Measurements from ENCODE around the gene DNM3.

Gene DNM3

GRCh38 chr1:172185211-172185610, 343.9 kb downstream of the DNM3 start:
- peak; percentile 51 to 78 for DNase-seq

GRCh38 chr1:172185996-172186395, 344.7 kb downstream of the DNM3 start:
- DNase-seq: no peak

DNA sequence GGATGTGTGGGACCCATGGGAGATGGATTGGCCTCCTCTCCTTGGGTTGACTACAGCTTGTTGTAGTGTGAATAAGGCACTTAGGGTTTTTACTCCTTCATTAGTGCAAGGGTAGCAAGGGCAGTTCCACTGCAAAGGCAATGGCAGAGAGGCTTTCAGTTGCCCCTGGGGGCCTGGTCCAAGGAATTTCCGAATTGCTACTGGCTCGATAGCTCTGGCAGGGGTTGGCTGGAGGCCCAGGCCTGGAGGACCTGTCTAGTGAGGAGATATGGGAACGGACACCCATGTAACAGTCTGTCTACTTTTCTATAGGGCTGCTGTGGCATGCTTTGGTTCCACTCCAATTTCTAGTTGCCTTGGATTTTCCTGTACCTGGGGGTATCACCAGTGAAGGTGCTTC, 360.3 kb downstream of the DNM3 start:
- DNase-seq: no peak

- DNase-seq: no peak
Observed at GRCh38 chr1:172203135-172203823, 362.0 kb downstream of the DNM3 start.

GRCh38 chr1:172203902-172204301, 362.6 kb downstream of the DNM3 start:
- DNase-seq: no peak

- no peak for DNase-seq
Observed at GRCh38 chr1:172206256-172206655, 365.0 kb downstream of the DNM3 start.

GRCh38 chr1:172208635-172209034, 367.3 kb downstream of the DNM3 start:
- no peak for DNase-seq

DNA sequence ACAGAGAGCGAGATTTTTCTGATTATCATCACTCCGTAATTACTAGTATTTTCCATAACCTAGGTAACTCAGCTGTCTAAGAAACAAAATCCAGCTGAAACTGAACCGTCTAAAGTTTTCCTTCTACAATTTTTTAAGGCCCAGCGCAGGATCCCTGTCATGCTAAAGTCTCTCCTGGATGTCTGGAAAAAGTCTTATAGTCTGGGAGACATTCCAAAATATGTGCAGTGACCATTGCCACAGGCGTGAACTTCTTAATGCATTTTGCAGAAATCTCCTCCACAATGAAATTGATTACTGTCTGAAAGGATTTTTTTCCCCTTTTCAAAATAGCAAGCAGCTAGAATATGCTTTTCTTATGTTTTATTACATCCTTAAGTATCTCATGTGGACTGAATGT, 369.9 kb downstream of the DNM3 start:
- DNase-seq: no peak

GRCh38 chr1:172212124-172212523, 370.8 kb downstream of the DNM3 start:
- DNase-seq: no peak

DNA sequence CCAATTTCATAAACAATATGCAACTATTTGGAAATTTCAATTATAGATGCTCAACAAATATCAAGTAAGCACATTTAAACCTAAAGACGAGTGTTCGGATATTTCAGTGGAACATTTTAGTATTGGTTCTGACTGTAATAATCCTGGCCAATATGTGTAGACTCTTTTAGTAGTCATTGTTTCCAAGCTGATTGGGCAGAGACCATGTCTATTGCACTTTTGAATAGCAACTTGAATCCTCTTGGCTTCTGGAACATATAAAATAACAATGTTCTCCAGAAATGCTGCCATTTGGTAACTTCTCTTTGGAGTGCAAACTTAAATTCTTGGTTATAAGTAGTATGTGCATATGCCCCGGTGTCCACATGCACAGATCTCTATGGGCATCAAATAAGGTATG, 373.7 kb downstream of the DNM3 start:
- DNase-seq: no peak

- DNase-seq: no peak
Observed at GRCh38 chr1:172219966-172220365, 378.7 kb downstream of the DNM3 start.

DNA sequence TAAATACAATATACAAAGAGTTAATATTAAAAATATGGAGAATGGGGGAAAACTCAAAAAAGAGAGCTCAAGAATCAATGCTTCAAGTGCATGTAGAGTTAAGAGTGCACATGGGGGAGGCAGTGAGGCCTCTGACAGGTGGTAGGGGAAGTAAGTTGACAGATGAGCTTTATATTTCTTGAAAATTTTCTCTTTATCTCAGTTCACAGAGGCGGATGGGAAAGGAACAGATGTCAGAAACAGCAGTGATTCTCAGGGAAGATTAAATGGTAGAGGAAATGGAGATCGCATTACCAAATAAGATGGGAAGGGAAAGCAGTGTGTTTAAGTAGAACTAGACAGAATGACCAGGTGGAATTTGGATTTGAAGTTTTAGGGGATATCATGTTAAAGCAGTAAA, 379.1 kb downstream of the DNM3 start:
- DNase-seq: no peak

GRCh38 chr1:172221436-172221835, 380.1 kb downstream of the DNM3 start:
- DNase-seq: no peak

- DNase-seq: no peak
Observed at GRCh38 chr1:172224871-172225270, 383.6 kb downstream of the DNM3 start.

DNA sequence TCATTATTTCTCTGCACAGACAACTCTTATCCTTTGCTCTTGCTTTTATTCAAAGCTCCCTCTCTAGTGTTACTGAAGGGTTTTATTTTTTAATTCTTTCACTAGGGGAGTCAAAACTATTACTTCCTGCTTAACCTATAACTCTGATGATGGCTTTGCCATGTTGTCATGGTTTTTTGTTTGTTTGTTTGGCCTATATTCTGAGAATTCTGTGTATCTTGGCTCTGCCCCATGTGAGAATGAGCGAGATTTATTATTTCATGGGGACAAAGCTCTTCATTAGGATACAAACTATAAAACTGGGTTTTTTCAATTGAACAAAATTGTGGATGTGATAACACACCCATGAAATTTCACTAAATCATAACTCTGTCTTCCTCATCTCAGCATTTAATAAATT, 388.6 kb downstream of the DNM3 start:
- DNase-seq: no peak

GRCh38 chr1:172230526-172230925, 389.2 kb downstream of the DNM3 start:
- no peak for DNase-seq

DNA sequence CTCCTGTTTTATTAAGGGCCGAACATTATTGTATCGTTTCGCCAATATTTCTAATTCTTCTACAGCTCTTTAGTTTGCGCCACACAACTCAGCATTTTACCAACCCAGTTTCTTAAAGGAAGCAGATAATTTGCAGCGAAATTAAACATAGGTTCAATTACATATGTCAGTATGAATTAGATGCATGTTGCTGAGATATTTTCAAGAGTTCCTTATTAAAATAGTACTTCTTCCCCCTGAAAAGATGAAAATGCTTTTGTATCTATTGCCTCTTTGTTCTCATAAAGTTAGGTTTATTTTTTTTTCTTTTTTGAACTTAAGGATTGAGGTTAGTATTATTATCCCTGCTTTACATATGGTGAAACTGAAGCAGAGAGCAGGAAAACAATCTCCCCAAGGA, 395.7 kb downstream of the DNM3 start:
- no peak for DNase-seq

GRCh38 chr1:172238158-172238557, 396.9 kb downstream of the DNM3 start:
- no peak for DNase-seq

DNA sequence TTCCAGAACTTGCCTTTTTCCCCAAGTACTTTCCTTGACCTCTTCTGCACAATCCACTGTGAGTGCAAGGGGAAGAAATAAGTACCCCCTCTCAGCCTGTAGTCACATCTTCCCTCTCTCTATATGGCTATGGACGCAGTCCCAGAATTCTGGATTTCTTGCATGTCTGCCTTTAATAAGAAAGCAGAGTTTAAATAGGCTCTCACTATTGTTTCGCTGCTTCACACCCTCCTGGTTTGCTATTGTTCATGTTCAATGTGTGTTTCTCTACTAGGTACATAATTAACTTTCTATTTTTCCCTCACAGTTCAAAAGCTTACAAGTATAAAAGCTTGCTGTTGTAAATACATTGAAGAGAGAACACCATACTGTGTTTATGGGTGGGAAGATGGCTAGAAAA, 397.7 kb downstream of the DNM3 start:
- DNase-seq: no peak

DNA sequence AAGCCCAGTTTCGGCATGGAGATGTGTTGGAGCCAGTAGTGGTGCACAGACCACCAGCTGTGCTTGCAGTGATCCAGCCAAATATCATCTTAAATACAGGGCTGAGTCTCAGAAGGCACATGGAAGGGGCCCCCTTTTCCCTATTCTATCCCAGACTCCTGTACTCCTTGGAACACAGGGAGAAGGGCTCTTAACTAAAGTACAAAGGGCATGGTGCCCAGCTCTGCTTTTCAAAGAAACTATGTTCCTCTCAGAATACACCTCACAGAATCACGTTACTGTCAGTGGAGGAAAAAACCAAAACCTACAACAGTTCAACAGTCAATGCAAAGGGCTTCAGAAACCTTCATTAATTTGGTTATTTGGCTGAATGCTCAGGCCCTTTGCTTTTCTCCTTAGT, 398.6 kb downstream of the DNM3 start:
- no peak for DNase-seq

DNA sequence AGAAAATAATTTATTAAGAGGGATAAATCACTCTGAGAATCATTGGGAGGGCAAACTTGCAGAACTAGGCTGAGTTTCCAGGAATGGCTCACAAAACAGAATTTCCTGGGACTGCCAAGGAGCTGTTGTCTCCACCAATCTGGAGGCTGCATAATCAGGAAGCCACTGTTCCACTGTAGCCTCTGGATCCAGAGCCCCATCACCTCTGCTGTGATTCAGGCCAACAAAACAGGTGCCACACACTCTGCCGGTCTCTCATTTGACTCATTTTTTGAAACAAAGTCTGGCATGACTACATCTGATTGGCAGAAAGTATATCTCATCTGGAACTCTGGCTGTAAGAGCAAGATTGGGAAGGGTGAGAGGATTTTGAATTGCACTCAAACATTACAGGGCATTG, 400.2 kb downstream of the DNM3 start:
- DNase-seq: no peak

DNA sequence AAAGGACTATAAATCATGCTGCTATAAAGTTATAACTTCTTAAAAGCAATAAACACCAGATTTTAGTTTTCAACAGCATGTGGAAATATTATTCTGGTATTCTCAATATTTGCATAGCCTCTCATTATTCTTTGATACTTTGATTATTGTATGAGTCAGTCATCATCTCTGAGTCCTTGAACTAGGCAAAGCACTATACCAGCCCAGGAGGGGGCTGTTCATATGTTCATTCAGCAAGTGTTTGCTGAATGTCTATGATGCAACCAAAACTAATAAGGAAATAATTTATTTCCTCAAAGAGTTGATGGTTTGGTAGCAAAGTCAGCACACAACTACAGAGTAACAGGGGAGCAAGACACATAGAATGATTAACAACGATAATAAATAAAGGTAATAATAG, 403.6 kb downstream of the DNM3 start:
- no peak for DNase-seq

GRCh38 chr1:172245788-172246187, 404.5 kb downstream of the DNM3 start:
- DNase-seq: no peak

- no peak for DNase-seq
Observed at GRCh38 chr1:172246521-172247390, 405.5 kb downstream of the DNM3 start.
